A549 (cell line): Measurements from ENCODE around the gene KSR1. TPM values are rescaled to one million over a fixed set of nuclear protein-coding genes. Genes with fewer than 3 reads are reported as not detected.

ENCODE experiments used
- ATAC-seq, 2 experiments: fragments of 200-7000 bp in 1 of 2; fragments of >200 bp in 1 of 2; cut with Nextera tagmentation in 1 of 2; cut with Tn5 transposase in 1 of 2; 3 replicates each; pipeline versions ENCODE4 v1.8.0 to v1.9.1; 2018 to 2020; ENCODE audit warnings: mild to moderate bottlenecking in 1 of 2, moderate library complexity in 1 of 2
- CTCF ChIA-PET: fragments of 300-600 bp; sonication (Branson Sonifier 250); formaldehyde crosslinking; extraction: SDS; loops from one replicate; lab custom pipeline; 2021; ENCODE audit warnings: antibody characterized with exemption, inconsistent platforms; lab: Yijun Ruan, JAX
- POLR2A ChIA-PET: fragments of 350-600 bp; formaldehyde crosslinking; extraction: SDS; loops from one replicate; lab custom pipeline; 2021; ENCODE audit warnings: antibody characterized with exemption, inconsistent platforms; lab: Yijun Ruan, JAX
- DNase-seq, 2 experiments: peaks; one replicate each; pipeline versions ENCODE4 v3.0.0 to v3.0.0-alpha.2; 2011 to 2016; ENCODE audit warnings: low read depth in 1 of 2, low spot score in 1 of 2
- FAIRE-seq: peaks from 2 replicates; lab custom pipeline; 2011; peaks lifted over from hg19 to GRCh38; lab: Jason Lieb, UNC
- H3K27ac ChIP-seq, 2 experiments: fragments of >200 bp; sonication (Bioruptor Twin); formaldehyde crosslinking; 3 replicates each; pipeline ENCODE4 v1.5.1; 2016 to 2017
- H3K4me1 ChIP-seq: fragments of >200 bp; sonication (Bioruptor Twin); formaldehyde crosslinking; 3 replicates; pipeline ENCODE4 v1.6.1; 2016
- H3K4me2 ChIP-seq: fragments of >200 bp; sonication (Bioruptor Twin); formaldehyde crosslinking; 3 replicates; pipeline ENCODE4 v1.6.1; 2016
- H3K4me3 ChIP-seq: fragments of >200 bp; sonication (Bioruptor Twin); formaldehyde crosslinking; 3 replicates; pipeline ENCODE4 v1.5.1; 2016
- H3K9me3 ChIP-seq: fragments of >200 bp; sonication (Bioruptor Twin); formaldehyde crosslinking; 3 replicates; pipeline ENCODE4 v1.6.1; 2016
- ATOH8 ChIP-seq: fragments of 250-450 bp; sonication (Bioruptor Pico); IDR thresholded peaks from 2 replicates; pipeline ENCODE4 v1.5.0; 2020; ENCODE audit warnings: low read depth, mild to moderate bottlenecking, moderate library complexity
- CHD4 ChIP-seq: fragments of 200-600 bp; sonication (generic); IDR thresholded peaks from 2 replicates; pipeline ENCODE4 v1.6.1; 2016; ENCODE audit warnings: antibody characterized with exemption, mild to moderate bottlenecking, borderline replicate concordance
- CTCF ChIP-seq: fragments of >200 bp; sonication (Bioruptor Twin); formaldehyde crosslinking; IDR thresholded peaks from 3 replicates; pipeline ENCODE4 v1.5.1; 2016
- EHMT2 ChIP-seq: fragments of 200-600 bp; sonication (generic); IDR thresholded peaks from 2 replicates; pipeline ENCODE4 v1.6.1; 2016; ENCODE audit warnings: antibody characterized with exemption, low read depth, mild to moderate bottlenecking, moderate library complexity
- ELK1 ChIP-seq: fragments of 150-350 bp; IDR thresholded peaks from 2 replicates; pipeline ENCODE4 v1.6.1; 2014; ENCODE audit warnings: low read depth, mild to moderate bottlenecking, low read length
- EP300 ChIP-seq, 2 experiments: fragments of >200 bp; sonication (Bioruptor Twin); formaldehyde crosslinking; IDR thresholded peaks; 2 replicates in 1 of 2; 3 replicates in 1 of 2; pipeline ENCODE4 v1.6.1; 2016 to 2017
- FOSL2 ChIP-seq, 2 experiments: fragments of 450-650 bp in 1 of 2; fragments of >200 bp in 1 of 2; sonication (Bioruptor Twin) in 1 of 2; formaldehyde crosslinking; IDR thresholded peaks; 2 replicates each; pipeline versions ENCODE4 v1.5.0 to v1.6.1; 2016 to 2020; ENCODE audit warnings: mild to moderate bottlenecking in 1 of 2, moderate library complexity in 1 of 2
- GATA3 ChIP-seq: IDR thresholded peaks from 2 replicates; pipeline ENCODE4 v1.6.1; 2012; ENCODE audit warnings: borderline replicate concordance
- HDAC2 ChIP-seq: fragments of 200-600 bp; sonication (generic); IDR thresholded peaks from 2 replicates; pipeline ENCODE4 v1.6.1; 2016
- HEYL ChIP-seq: fragments of 250-450 bp; sonication (Bioruptor Pico); IDR thresholded peaks from 2 replicates; pipeline ENCODE4 v1.8.0; 2021; ENCODE audit warnings: mild to moderate bottlenecking, moderate library complexity
- HMGXB4 ChIP-seq: fragments of 250-450 bp; sonication (Bioruptor Pico); IDR thresholded peaks from 2 replicates; pipeline ENCODE4 v1.5.0; 2021; ENCODE audit warnings: mild to moderate bottlenecking, moderate library complexity, borderline replicate concordance
- JUN ChIP-seq, 2 experiments: fragments of >200 bp; sonication (Bioruptor Twin); formaldehyde crosslinking; IDR thresholded peaks; 2 replicates in 1 of 2; 3 replicates in 1 of 2; pipeline ENCODE4 v1.6.1; 2016 to 2017
- MAFK ChIP-seq: fragments of 450-650 bp; IDR thresholded peaks from 2 replicates; pipeline ENCODE4 v1.6.1; 2014; ENCODE audit not compliant: partially characterized antibody
- MAX ChIP-seq: IDR thresholded peaks from 2 replicates; pipeline ENCODE4 v1.6.1; 2012
- NFE2L2 ChIP-seq: fragments of 150-350 bp; conservative IDR thresholded peaks from 2 replicates; pipeline ENCODE4 v1.6.1; 2014; ENCODE audit warnings: low read length
- NR3C1 ChIP-seq: fragments of >200 bp; sonication (Bioruptor Twin); formaldehyde crosslinking; IDR thresholded peaks from 3 replicates; pipeline ENCODE4 v1.6.1; 2017
- PHF8 ChIP-seq: fragments of 200-600 bp; sonication (generic); IDR thresholded peaks from 2 replicates; pipeline ENCODE4 v1.6.1; 2016; ENCODE audit warnings: low read depth, mild to moderate bottlenecking, antibody characterized with exemption, moderate library complexity, borderline replicate concordance
- POLR2AphosphoS2 ChIP-seq: conservative IDR thresholded peaks from 2 replicates; pipeline ENCODE4 v1.6.1; 2012; ENCODE audit warnings: low read length, improper control_type of control experiment, inconsistent platforms
- RFX5 ChIP-seq: fragments of 450-650 bp; IDR thresholded peaks from 2 replicates; pipeline ENCODE4 v1.7.1; 2014; ENCODE audit warnings: antibody characterized with exemption, mild to moderate bottlenecking, moderate library complexity
- SREBF2 ChIP-seq: fragments of 450-650 bp; IDR thresholded peaks from 2 replicates; pipeline ENCODE4 v1.6.1; 2014; ENCODE audit warnings: mild to moderate bottlenecking, moderate library complexity
- ZFP36 ChIP-seq: fragments of 450-650 bp; IDR thresholded peaks from 2 replicates; pipeline ENCODE4 v1.6.1; 2014; ENCODE audit warnings: borderline replicate concordance; ENCODE audit not compliant: partially characterized antibody
- WGBS: methylation state at CpG from one replicate; pipeline ENCODE4 v1.1.6; 2017; ENCODE audit errors: missing lambda C conversion rate; 5-methylcytosine and 5-hydroxymethylcytosine counted together
- polyA plus RNA-seq, 4 experiments: library from polyadenylated mRNA; depleted of rRNA in 3 of 4; stranded (reverse); fragments of >200 nt; fragmentation: RNase III in 1 of 4; extraction: RNeasy Plus Mini Kit Qiagen cat#74134 plus additional on column Dnase treatment in 1 of 4; gene quantifications; 2 replicates in 3 of 4; 3 replicates in 1 of 4; pipeline ENCODE4 v1.2.3, GENCODE V29; 2011 to 2017
- TF ChIP-seq, protein P1 (sequence below): fragments of >200 bp; sonication (Bioruptor Twin); formaldehyde crosslinking; IDR thresholded peaks from 3 replicates; pipeline ENCODE4 v1.6.1; 2016
- TF ChIP-seq, protein P2 (sequence below): fragments of >200 bp; sonication (Bioruptor Twin); formaldehyde crosslinking; IDR thresholded peaks from 2 replicates; pipeline ENCODE4 v1.6.1; 2016

KSR1 gene
- polyA plus RNA-seq, 2 of the 4 experiments (the other 2 are of a cell fraction) = 13.3 to 14.6 TPM

GRCh38 chr17:27633312-27634025, 177.2 kb downstream of the KSR1 start:
- H3K9me3 ChIP-seq = no peaks in the 10 kb centered on the region
- CTCF ChIA-PET = interaction anchor here (1.2 to 3.3 kb wide), 7 partner anchors 17 to 397 kb away, joined by 3 to 20 read pairs (median 4); no protein-coding TSS in a partner anchor
- no peak for FAIRE-seq
- no peak overlapping the region for H3K4me2 ChIP-seq
- no peaks in the 10 kb centered on the region for H3K4me1 ChIP-seq
- H3K27ac ChIP-seq = peak overlapping the region in 1 of 2 experiments; percentile 46; a peak in 2 of 6 replicates
- no peak for TF ChIP-seq ZFP36
- TF ChIP-seq, protein P1, sequence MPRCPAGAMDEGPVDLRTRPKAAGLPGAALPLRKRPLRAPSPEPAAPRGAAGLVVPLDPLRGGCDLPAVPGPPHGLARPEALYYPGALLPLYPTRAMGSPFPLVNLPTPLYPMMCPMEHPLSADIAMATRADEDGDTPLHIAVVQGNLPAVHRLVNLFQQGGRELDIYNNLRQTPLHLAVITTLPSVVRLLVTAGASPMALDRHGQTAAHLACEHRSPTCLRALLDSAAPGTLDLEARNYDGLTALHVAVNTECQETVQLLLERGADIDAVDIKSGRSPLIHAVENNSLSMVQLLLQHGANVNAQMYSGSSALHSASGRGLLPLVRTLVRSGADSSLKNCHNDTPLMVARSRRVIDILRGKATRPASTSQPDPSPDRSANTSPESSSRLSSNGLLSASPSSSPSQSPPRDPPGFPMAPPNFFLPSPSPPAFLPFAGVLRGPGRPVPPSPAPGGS = no peak
- TF ChIP-seq FOSL2 (IDR thresholded peaks at IDR 0.05) = no peak
- TF ChIP-seq FOSL2 (CRISPR knock-in tag; IDR thresholded peaks at IDR 0.05) = no peak
- no peak for TF ChIP-seq JUN (IDR thresholded peaks at IDR 0.05)
- TF ChIP-seq CHD4 = no peak
- no peak for TF ChIP-seq SREBF2
- no peak for TF ChIP-seq CTCF
- no peak for TF ChIP-seq HDAC2
- no peak for TF ChIP-seq EHMT2
- TF ChIP-seq RFX5 = no peak
- no peak for TF ChIP-seq HEYL (CRISPR knock-in tag)
- no peak for TF ChIP-seq POLR2AphosphoS2
- TF ChIP-seq ELK1 = no peak
- no peak for TF ChIP-seq MAX
- no peak for TF ChIP-seq NR3C1
- TF ChIP-seq NFE2L2 = no peak
- no peak for TF ChIP-seq PHF8
- TF ChIP-seq, protein P2, sequence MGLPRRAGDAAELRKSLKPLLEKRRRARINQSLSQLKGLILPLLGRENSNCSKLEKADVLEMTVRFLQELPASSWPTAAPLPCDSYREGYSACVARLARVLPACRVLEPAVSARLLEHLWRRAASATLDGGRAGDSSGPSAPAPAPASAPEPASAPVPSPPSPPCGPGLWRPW = no peak
- DNase-seq = no peak
- no peak for ATAC-seq
- 81% methylated on average over 12 of the region's 14 CpGs for WGBS
- H3K4me3 ChIP-seq = no peak overlapping the region
- POLR2A ChIA-PET = no interaction called here

DNA sequence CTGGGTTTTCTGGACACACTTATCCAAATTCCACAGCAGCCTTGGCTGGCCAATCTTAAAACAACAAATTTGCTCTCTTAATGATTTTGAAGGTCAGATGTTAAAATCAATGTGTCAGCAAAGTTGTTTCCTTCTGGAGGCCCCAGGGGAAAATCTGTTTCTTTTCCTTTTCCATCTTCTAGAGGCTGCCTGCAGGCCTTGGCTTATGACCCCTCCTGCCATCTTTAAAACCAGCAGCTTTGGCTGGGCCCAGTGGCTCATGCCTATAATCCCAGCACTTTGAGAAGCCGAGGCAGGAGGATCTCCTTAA, 177.7 kb downstream of the KSR1 start:
- Histone ChIP-seq H3K4me3 (no peak overlapping the region), H3K27ac (no peak overlapping the region), H3K9me3 (no peaks in the 10 kb centered on the region), H3K4me1 (no peaks in the 10 kb centered on the region), H3K4me2 (no peak overlapping the region)
- no peak for FAIRE-seq
- peak; percentile 67 for TF ChIP-seq MAFK
- TF ChIP-seq GATA3 = no peak
- TF ChIP-seq EP300 (IDR thresholded peaks at IDR 0.05) = no peak
- no peak for TF ChIP-seq ZFP36
- no peak for TF ChIP-seq HMGXB4
- no peak for TF ChIP-seq ATOH8 (CRISPR knock-in tag)
- WGBS = 95% methylated on average over 1 of the region's 1 CpG
- ChIA-PET CTCF (interaction anchor here (1.2 to 3.3 kb wide), 5 partner anchors 17 to 398 kb away, joined by 3 to 20 read pairs (median 5); no protein-coding TSS in a partner anchor), POLR2A (no interaction called here)
- ATAC-seq = no peak
- no peak for DNase-seq
